GM03348 (cell line): ENCODE data around the gene SCAANT1.

Experiments used
- DNase-seq: peaks from one replicate; pipeline ENCODE4 v3.0.0; 2012; ENCODE audit warnings: low spot score

Gene SCAANT1

GRCh38 chr3:63900459-63900858 is 11.7 kb downstream of the SCAANT1 start:
- no peak for DNase-seq

- DNase-seq, result no peak
Measured at GRCh38 chr3:63900010-63900409, 12.2 kb downstream of the SCAANT1 start.

GRCh38 chr3:63896332-63897030 is 15.7 kb downstream of the SCAANT1 start:
- DNase-seq, result peak; percentile 17

- no peak for DNase-seq
Measured at GRCh38 chr3:63895422-63896189, 16.6 kb downstream of the SCAANT1 start.

GRCh38 chr3:63892773-63893352 is 19.3 kb downstream of the SCAANT1 start:
- DNase-seq, result no peak

GRCh38 chr3:63891518-63891917 is 20.7 kb downstream of the SCAANT1 start:
- DNase-seq, result no peak

- DNase-seq, result no peak
Measured at GRCh38 chr3:63886858-63887257, 25.3 kb downstream of the SCAANT1 start.

GRCh38 chr3:63880653-63881052 is 31.5 kb downstream of the SCAANT1 start:
- no peak for DNase-seq

- no peak for DNase-seq
Measured at GRCh38 chr3:63878394-63879060, 33.7 kb downstream of the SCAANT1 start.

GRCh38 chr3:63877737-63878393 is 34.3 kb downstream of the SCAANT1 start:
- peak; percentile 43 for DNase-seq

GRCh38 chr3:63876260-63876659 is 35.9 kb downstream of the SCAANT1 start:
- no peak for DNase-seq

GRCh38 chr3:63875510-63875909 is 36.7 kb downstream of the SCAANT1 start:
- DNase-seq, result no peak

GRCh38 chr3:63874769-63875168 is 37.4 kb downstream of the SCAANT1 start:
- DNase-seq, result no peak

- DNase-seq, result peak; percentile 67
Measured at GRCh38 chr3:63872135-63872924, 39.9 kb downstream of the SCAANT1 start.

- no peak for DNase-seq
Measured at GRCh38 chr3:63870615-63871005, 41.6 kb downstream of the SCAANT1 start.

GRCh38 chr3:63869940-63870614 is 42.1 kb downstream of the SCAANT1 start:
- DNase-seq, result no peak

GRCh38 chr3:63867225-63867624 is 45.0 kb downstream of the SCAANT1 start:
- DNase-seq, result no peak

- no peak for DNase-seq
Measured at GRCh38 chr3:63864965-63865327, 47.2 kb downstream of the SCAANT1 start.

- peak; percentile 78 for DNase-seq
Measured at GRCh38 chr3:63864008-63864964, 47.9 kb downstream of the SCAANT1 start.
